Hepatocyte (in vitro differentiated cells): ENCODE data around the gene ZNF77.

Experiments used
- EZH2 ChIP-seq: fragments of 200-600 bp; sonication (generic); IDR thresholded peaks from 2 replicates; pipeline ENCODE4 v1.6.1; 2016; ENCODE audit warnings: antibody characterized with exemption, mild to moderate bottlenecking, borderline replicate concordance
- EZH2phosphoT487 ChIP-seq: fragments of 200-600 bp; sonication (generic); IDR thresholded peaks from one replicate; pipeline ENCODE4 v1.6.1; 2018; ENCODE audit warnings: antibody characterized with exemption, mild to moderate bottlenecking, low read depth, moderate library complexity; ENCODE audit not compliant: unreplicated experiment, severe bottlenecking

- no peak for TF ChIP-seq EZH2
- no peak for TF ChIP-seq EZH2phosphoT487
Measured at GRCh38 chr19:2926341-2927031, 18.3 kb downstream of the ZNF77 start.
